PC-3 (cell line): Measurements from ENCODE around the gene SMARCD3. TPM values are rescaled to one million over a fixed set of nuclear protein-coding genes. Genes with fewer than 3 reads are reported as not detected.

Experiments used
- ATAC-seq: fragments of 200-7000 bp; cut with Tn5 transposase; 2 replicates; pipeline ENCODE4 v1.9.1; 2020; ENCODE audit warnings: mild to moderate bottlenecking, moderate library complexity
- BruUV-seq: library from RNA; stranded (reverse); fragments of 400-500 nt; replicated peaks from 2 replicates; lab custom pipeline; 2021; lab: Mats Ljungman, UMichigan
- CTCF ChIA-PET: fragments of 300-600 bp; sonication (Branson Sonifier 250); formaldehyde crosslinking; loops from one replicate; lab custom pipeline; 2022; ENCODE audit warnings: antibody characterized with exemption; lab: Charles Lee
- POLR2A ChIA-PET: fragments of 300-600 bp; sonication (Branson Sonifier 250); formaldehyde crosslinking; loops from one replicate; lab custom pipeline; 2022; ENCODE audit warnings: antibody characterized with exemption; ENCODE audit not compliant: unreplicated experiment; lab: Charles Lee
- DNase-seq: peaks from one replicate; pipeline ENCODE4 v3.0.0-alpha.2; 2015
- H2AFZ ChIP-seq: fragments of 300-600 bp; sonication (generic); 2 replicates; pipeline ENCODE4 v1.6.0; 2016; ENCODE audit warnings: antibody characterized with exemption, low read length
- H3F3A ChIP-seq: fragments of 300-600 bp; sonication (generic); one replicate; pipeline ENCODE4 v1.6.0; 2017; ENCODE audit warnings: antibody characterized with exemption, low read length, control low read depth, mild to moderate bottlenecking; ENCODE audit not compliant: unreplicated experiment
- H3K27ac ChIP-seq: fragments of 300-600 bp; sonication (generic); 2 replicates; pipeline ENCODE4 v1.5.1; 2016; ENCODE audit warnings: mild to moderate bottlenecking, low read length
- H3K27me3 ChIP-seq: fragments of 300-600 bp; sonication (generic); 2 replicates; pipeline ENCODE4 v1.6.1; 2016; ENCODE audit warnings: low read length, mixed read lengths
- H3K36me3 ChIP-seq: fragments of 300-600 bp; sonication (generic); 2 replicates; pipeline ENCODE4 v1.6.1; 2016; ENCODE audit warnings: low read depth, mixed run types, low read length, mixed read lengths
- H3K4me1 ChIP-seq: fragments of 300-600 bp; sonication (generic); 2 replicates; pipeline ENCODE4 v1.5.1; 2016; ENCODE audit warnings: low read length; ENCODE audit not compliant: insufficient read depth
- H3K4me2 ChIP-seq: fragments of 300-600 bp; sonication (generic); 2 replicates; pipeline ENCODE4 v1.6.0; 2016; ENCODE audit warnings: low read length
- H3K4me3 ChIP-seq: fragments of 300-600 bp; sonication (generic); 2 replicates; pipeline ENCODE4 v1.5.1; 2016; ENCODE audit warnings: mild to moderate bottlenecking, low read length, mixed read lengths
- H3K79me2 ChIP-seq: fragments of 300-600 bp; sonication (generic); 2 replicates; pipeline ENCODE4 v1.6.1; 2017; ENCODE audit warnings: low read length, mixed read lengths
- H3K9ac ChIP-seq: fragments of 300-600 bp; sonication (generic); 2 replicates; pipeline ENCODE4 v1.6.0; 2016; ENCODE audit warnings: mild to moderate bottlenecking, low read length
- H3K9me2 ChIP-seq: fragments of 300-600 bp; sonication (generic); replicated peaks from 2 replicates; pipeline ENCODE4 v1.6.1; 2016; ENCODE audit warnings: mixed run types, low read length, mixed read lengths
- H3K9me3 ChIP-seq: fragments of 300-600 bp; sonication (generic); 2 replicates; pipeline ENCODE4 v1.6.1; 2016; ENCODE audit warnings: low read length, mixed read lengths
- H4K20me1 ChIP-seq: fragments of 300-600 bp; sonication (generic); 2 replicates; pipeline ENCODE4 v1.6.1; 2016; ENCODE audit warnings: low read length, mixed read lengths
- EZH2 ChIP-seq: fragments of 300-600 bp; sonication (generic); IDR thresholded peaks from one replicate; pipeline ENCODE4 v1.6.1; 2017; ENCODE audit warnings: antibody characterized with exemption, mild to moderate bottlenecking, low read length; ENCODE audit not compliant: unreplicated experiment
- EZH2phosphoT487 ChIP-seq: fragments of 300-600 bp; sonication (generic); IDR thresholded peaks from 2 replicates; pipeline ENCODE4 v1.6.1; 2018; ENCODE audit warnings: mild to moderate bottlenecking, antibody characterized with exemption, low read length, borderline replicate concordance
- intact Hi-C: fragments of 100-400 bp; cut with micrococcal nuclease; formaldehyde crosslinking; loops from 2 replicates; pipeline ENCODE4 v1.9.0; 2023
- total RNA-seq: library from RNA; depleted of rRNA; stranded (reverse); fragments of >200 nt; gene quantifications from 2 replicates; pipeline ENCODE4 v1.2.3, GENCODE V29; 2014; rRNA removed
- TF ChIP-seq, protein P1 (sequence below): fragments of 300-600 bp; sonication (generic); conservative IDR thresholded peaks from 2 replicates; pipeline ENCODE4 v1.5.1; 2017; ENCODE audit warnings: antibody characterized with exemption, low read depth, mild to moderate bottlenecking, low read length

Gene SMARCD3
- total RNA-seq, 1 experiment from 2014 or later = 9.1 TPM

DNA sequence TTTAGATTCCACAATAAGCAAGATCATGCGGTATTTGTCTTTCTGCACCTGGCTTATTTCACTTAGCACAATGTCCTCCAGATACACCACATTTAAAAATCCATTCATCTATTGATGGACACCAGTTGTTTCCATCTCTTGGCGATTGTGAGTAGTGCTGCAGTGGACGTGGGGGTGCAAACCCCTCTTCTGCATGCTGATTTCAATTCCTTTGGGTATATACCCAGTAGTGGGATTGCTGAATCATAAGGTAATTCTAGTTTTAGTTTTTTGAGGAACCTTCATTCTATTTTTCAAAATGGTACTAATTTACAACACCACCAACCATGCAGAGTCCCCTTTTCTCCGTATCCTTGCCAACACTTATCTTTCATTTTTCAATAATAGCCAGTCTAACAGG lies 59.5 kb downstream of the SMARCD3 start:
- Histone ChIP-seq H3K27me3 (peaks cover 37% of the 10 kb centered on the region), H3K4me2 (no peak overlapping the region), H4K20me1 (no peaks in the 10 kb centered on the region), H2AFZ (no peak overlapping the region), H3K9me2 (no peaks in the 10 kb centered on the region), H3K9ac (no peak overlapping the region), H3F3A (no peaks in the 10 kb centered on the region), H3K36me3 (no peaks in the 10 kb centered on the region), H3K79me2 (no peaks in the 10 kb centered on the region), H3K4me3 (no peak overlapping the region), H3K27ac (no peak overlapping the region), H3K4me1 (no peaks in the 10 kb centered on the region), H3K9me3 (no peaks in the 10 kb centered on the region)
- ChIA-PET POLR2A (no interaction called here), CTCF (no interaction called here)
- no peak for TF ChIP-seq EZH2
- TF ChIP-seq, protein P1, sequence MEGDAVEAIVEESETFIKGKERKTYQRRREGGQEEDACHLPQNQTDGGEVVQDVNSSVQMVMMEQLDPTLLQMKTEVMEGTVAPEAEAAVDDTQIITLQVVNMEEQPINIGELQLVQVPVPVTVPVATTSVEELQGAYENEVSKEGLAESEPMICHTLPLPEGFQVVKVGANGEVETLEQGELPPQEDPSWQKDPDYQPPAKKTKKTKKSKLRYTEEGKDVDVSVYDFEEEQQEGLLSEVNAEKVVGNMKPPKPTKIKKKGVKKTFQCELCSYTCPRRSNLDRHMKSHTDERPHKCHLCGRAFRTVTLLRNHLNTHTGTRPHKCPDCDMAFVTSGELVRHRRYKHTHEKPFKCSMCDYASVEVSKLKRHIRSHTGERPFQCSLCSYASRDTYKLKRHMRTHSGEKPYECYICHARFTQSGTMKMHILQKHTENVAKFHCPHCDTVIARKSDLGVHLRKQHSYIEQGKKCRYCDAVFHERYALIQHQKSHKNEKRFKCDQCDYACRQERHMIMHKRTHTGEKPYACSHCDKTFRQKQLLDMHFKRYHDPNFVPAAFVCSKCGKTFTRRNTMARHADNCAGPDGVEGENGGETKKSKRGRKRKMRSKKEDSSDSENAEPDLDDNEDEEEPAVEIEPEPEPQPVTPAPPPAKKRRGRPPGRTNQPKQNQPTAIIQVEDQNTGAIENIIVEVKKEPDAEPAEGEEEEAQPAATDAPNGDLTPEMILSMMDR = no peak
- no peak for TF ChIP-seq EZH2phosphoT487
- intact Hi-C loops = no loop called here
- BruUV-seq = no TSS peak
- no peak for DNase-seq
- ATAC-seq = no peak

Other genes starting within 250 kb of the SMARCD3 start
- gene ATG9B, start 224.2 kb downstream of the SMARCD3 start, total RNA-seq = 1.2 and 1.3 TPM in 2 replicates
- gene ABCB8, start 220.2 kb downstream of the SMARCD3 start, total RNA-seq = 58.4 and 95.7 TPM in 2 replicates
- gene ASIC3, start 200.2 kb downstream of the SMARCD3 start, total RNA-seq = 1.7 and 2.6 TPM in 2 replicates
- gene CDK5, start 190.8 kb downstream of the SMARCD3 start, total RNA-seq = 30.6 and 40.1 TPM in 2 replicates
- 267 and 284 TPM in 2 replicates for gene SLC4A2, start 189.1 kb downstream of the SMARCD3 start, total RNA-seq
- gene FASTK, start 167.9 kb downstream of the SMARCD3 start, total RNA-seq = 163 and 211 TPM in 2 replicates
- 52.1 and 71.6 TPM in 2 replicates for gene TMUB1, start 165.2 kb downstream of the SMARCD3 start, total RNA-seq
- gene AGAP3, start 162.2 kb downstream of the SMARCD3 start, total RNA-seq = 53.5 and 88.2 TPM in 2 replicates
- not detected in 2 replicates for gene GBX1, start 81.0 kb downstream of the SMARCD3 start, total RNA-seq
- not detected in 2 replicates for gene ASB10, start 61.4 kb downstream of the SMARCD3 start, total RNA-seq
- gene H2BK1, start 38.2 kb downstream of the SMARCD3 start, total RNA-seq = not detected in 2 replicates
- gene ABCF2, start 21.5 kb downstream of the SMARCD3 start, total RNA-seq = 55.5 and 75.0 TPM in 2 replicates
- 30.1 and 36.5 TPM in 2 replicates for gene CHPF2, start 16.2 kb downstream of the SMARCD3 start, total RNA-seq
- gene NUB1, start 93.1 kb upstream of the SMARCD3 start, total RNA-seq = 40.1 and 47.0 TPM in 2 replicates
- gene WDR86, start 161.3 kb upstream of the SMARCD3 start, total RNA-seq = not detected in 2 replicates
- 0.11 TPM in 1 of 2 replicates, not detected in the other for gene CRYGN, start 191.4 kb upstream of the SMARCD3 start, total RNA-seq